HG03175 (cell line): Measurements from ENCODE around the gene MAD2L2.

Source experiments
- ATAC-seq: cut with Tn5 transposase; IDR thresholded peaks from one replicate; pipeline ENCODE4 v1.9.1; 2021; ENCODE audit warnings: mild to moderate bottlenecking, moderate library complexity; ENCODE audit not compliant: unreplicated experiment

MAD2L2 gene

DNA sequence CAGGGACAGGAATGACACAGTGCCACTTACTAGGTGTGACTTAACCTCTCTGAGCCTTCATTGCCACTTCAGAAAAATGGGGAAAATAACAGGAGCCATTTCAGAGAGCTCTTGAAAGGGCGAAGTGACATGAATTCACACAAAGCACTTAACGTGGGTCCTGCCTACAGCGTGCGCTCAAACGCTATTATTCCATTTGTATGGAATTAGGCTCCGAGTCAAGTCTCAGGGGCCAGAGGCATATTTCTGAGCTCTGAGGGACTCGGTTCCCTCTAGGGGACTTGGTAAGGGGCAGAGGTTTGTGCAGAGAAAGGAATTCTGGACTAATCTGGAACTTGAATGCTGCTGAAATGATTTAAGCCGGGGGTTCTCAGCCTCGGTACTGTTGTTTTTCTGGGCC, 24.6 kb upstream of the MAD2L2 start:
- ATAC-seq: no peak

DNA sequence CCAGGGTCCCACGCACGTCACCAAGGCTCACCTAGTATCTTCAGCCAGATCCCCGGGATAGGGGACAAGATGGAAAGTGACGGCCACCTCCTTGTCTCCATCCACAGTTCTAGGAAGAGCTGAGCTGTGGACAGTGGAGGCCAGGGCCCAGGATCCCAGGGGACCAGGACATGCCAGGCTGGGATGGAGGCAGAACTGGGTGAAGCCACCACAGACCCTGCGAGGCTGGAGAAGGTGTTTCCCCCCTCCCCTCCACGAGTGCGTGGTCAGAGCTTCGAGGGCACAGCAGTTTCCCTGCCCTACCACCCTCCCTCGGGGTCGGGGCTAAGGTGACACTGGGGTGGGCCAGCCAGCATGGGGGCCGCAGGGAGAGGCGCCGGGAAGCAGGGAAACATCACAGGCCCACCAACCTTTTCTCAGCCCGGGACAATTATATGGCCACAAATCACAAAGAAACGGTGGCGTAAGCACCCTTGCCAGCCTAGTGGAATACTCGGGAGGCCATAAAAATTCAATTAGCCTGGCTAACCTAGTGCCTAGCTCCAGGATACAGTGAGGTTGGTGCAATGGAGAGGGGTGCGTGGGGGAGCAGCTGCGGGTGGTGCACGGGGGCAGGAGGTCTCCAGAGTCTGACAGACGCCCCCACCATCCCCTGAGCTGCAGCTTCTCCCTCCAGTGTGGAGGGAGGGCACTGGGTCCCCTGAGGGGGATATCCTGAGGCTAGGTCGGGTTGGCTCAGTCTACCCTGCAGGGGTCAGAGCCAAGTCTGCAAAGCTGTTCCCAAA, 23.9 kb upstream of the MAD2L2 start:
- no peak for ATAC-seq

DNA sequence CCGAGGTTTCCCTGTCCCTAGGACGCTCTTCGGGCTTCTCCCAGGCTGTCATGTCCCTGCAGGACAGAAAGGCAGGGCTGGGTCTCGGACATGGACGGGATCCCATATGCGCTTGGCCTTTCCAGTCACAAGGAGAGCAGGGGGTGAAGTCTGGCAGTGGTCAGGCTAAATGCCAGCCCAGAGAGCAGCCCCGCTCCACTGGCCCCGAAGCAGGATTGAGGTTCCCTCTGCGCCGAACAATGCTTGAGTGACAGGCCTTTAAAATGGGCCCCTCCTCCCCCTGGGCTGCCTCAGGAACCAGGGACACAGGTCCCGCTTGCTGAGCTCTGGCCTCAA, 23.2 kb upstream of the MAD2L2 start:
- no peak for ATAC-seq

DNA sequence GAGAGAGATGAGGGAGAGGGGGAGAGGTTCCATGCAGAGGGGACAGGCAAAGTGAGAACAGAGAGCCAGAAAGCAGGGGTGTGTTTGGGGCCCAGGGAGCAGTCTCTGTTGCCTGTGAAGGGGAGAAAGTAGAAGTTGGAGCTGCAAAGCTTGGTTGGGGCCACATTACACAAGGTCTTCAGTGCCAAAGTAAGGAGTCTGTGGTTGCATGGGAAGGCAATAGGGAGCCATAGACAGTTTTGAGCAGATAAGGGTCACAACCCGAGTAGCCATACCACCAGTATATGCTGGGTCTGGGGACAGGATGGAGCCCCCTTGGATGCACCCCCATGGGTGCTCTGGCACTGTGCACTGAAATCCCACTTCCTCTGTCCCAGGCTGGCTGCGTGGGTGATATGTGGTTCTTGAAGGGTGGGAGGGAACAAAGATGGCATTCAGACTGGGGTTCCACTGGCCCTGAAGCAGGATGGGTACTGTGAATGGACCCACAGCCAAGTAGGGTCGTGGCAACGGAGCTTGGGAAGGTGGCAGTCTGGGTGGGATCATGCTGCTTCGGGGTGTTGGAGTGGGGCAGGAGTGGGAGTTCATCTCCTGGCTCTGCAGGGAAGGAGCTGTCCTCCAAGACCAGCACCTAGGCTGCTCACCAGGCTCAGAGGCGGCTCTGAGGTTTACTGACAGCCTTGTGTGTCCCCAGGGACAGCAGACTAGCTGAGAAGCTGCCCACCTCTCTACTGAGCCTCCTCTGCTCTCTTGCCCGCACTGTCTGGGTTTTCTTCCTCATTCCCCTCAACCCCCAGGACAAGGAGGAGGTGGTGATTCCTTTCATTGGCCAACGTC, 22.6 kb upstream of the MAD2L2 start:
- no peak for ATAC-seq

DNA sequence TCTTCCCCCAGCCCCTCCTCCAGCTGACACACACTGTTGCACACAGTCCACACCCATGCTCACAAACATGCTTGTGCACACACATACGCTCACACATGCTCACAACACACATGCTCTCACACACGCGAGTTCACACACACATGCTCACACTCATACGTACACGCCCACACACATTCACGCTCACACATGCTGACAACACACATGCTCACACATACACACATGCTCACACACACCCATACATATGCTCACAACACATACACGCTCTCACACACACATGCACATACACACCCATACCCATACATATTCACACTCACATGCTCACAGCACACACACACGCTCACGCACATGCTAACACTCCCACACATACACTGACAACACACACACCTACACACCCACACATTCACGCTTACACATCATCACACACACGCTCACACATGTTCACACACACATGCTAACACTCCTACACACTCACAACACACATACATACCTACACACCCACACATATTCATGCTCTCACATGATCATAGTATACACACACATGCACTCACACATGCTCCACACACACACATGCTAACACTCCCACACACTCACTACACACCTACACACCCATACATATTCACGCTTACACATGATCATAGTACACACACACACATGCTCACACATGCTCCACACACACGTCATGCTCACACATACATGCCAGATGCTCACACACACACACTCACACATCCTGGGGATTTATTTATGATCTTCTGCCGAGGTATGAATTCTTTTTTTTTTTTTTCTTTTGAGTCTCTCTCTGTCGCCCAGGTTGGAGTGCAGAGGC, 21.2 kb upstream of the MAD2L2 start:
- ATAC-seq: no peak

DNA sequence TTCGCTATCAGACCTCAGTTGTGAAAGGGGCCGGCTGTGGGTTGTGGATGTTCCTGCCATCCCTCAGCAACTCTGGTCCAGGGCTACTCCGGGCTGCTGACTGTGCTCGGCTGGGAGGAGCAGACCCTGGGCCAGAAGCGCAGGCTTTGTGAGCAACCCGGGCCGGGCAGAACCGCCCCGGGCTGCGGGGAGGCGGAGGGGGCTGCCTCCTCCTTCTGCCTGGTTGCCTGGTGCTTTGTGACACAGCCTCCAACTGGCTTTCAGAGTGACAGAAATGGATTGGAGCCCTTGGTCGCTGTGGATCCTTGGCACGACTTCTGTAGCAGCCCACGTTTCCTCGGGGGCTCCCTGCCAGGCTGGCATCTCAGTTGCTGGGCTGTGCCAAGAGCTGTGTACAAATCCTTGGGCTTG, 20.6 kb upstream of the MAD2L2 start:
- ATAC-seq: no peak

DNA sequence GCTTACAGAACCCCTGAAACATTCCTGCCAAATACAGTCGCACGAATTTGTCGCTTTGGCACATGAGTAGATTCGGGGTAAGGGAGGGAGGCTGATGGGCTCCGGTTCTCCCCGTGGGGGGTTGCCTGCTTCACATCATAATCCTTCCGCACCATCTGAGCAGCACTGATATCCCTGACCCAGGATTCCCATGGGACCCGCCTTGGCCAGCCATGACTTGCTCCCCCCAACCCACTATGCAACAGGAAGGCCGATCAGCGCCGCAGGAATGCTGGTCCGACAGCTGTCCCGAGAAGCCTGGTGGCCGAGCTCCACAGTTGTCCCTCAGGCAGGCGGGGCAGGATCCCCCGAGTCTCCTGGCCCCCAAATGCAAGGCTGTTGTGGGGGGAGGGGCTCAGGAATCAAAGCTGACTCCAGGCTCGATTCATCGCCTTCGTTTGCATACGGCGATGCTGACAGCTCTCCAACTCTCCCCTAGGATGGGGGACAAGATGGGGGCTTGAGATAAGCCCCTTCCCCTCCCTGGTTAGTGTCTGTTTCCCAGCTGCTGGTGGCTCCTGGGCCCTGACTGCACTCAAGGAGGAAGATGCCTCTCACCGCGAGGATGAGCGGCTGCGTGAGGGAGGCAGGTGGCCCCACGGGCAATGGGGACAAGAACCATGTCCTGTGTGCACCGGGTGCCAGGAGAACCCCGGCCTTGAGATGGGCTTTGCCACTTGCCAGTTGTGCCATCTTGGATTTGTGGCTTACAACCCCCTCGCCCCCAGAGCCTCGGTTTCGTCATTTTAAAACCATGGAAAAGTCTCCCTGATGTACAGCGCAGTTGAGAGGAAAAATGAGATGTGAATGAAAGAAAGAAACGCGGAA, 19.9 kb upstream of the MAD2L2 start:
- ATAC-seq: no peak

DNA sequence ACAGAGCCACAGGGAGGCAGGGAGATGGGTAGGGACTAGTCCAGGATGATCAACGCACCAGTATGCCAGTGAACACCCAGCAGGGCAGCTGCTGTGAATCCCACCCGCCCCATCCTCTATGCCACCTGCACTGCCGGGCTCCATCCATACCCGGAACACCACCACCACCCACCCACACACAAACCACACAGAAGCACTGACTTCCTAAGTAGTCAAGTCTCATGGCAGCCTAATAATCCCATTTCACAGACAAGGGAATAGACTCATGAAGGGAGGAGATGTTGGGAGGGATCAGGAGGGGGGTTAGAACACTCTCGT, 16.9 kb upstream of the MAD2L2 start:
- no peak for ATAC-seq

DNA sequence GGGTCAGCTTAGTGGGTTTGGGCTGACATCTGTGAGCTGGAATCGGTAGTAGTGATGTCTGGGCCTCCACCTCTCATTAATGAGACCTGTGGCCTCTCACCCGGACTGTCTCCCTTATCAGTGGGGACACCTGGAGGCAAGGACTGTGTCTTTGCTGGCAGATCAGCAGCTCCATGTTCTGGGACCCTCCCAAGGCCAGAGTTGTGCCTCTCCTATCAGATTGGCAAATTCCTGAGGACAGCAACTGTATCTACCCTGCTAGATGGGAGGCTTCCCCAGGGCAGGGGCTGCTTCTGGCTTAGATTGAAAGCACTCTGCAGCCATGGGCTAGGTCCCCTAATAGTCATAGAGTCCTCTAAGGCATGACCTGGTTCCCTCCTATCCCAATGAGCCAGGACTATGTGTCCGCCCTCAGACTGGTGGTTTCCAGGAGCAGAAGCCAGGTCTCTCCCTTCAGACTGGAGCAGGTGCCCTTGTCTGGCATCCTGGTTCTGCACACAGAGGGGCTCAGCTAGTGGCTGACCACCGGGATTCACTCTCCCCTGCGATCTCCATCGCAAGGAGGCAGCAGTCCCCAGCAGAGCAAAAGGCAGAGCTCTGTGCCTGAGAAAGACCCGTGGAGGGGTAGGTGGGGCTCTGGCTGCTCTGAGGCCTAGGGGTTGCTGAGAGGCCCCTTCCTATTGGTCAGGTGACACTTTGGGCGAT, 16.4 kb upstream of the MAD2L2 start:
- ATAC-seq: no peak

DNA sequence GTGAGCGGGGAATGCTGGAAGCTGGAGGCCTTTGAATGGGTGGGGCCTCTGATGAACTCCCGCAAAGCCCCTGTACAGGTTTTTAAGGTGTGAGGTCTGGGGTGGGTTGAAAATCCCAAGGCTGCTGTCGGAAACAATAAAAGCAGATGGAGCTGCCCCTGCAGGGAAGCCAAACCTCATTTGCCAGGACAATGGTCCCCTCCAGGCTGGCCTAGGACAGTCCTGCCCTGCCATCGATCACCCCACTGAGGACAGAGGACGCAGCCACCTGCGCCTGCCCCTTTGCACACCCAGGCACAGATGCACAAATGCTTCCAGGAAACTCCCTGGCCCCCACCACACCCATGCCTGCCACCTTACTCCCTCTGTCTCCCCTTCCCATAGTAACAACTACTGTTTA, 14.9 kb upstream of the MAD2L2 start:
- ATAC-seq: no peak

DNA sequence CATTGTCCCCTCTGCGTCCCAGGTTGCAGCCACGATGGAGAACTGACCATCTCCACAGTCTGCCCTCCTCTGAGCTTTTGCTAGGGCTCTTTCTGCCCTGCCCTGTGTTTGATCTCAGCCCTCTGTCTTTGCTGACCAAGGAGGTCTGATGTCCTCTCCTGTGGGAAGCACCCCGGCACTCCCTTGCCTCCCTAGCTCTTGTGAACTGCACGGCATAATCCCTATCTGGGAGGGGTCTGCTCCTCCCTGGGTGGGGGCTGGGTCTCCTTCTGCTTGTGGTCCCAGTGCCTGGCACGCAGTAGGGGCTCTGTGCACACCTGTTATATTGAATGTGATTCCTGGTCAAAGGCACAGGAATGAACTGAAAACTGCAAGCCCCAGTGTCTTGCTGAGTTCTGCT, 13.0 kb upstream of the MAD2L2 start:
- ATAC-seq: no peak

DNA sequence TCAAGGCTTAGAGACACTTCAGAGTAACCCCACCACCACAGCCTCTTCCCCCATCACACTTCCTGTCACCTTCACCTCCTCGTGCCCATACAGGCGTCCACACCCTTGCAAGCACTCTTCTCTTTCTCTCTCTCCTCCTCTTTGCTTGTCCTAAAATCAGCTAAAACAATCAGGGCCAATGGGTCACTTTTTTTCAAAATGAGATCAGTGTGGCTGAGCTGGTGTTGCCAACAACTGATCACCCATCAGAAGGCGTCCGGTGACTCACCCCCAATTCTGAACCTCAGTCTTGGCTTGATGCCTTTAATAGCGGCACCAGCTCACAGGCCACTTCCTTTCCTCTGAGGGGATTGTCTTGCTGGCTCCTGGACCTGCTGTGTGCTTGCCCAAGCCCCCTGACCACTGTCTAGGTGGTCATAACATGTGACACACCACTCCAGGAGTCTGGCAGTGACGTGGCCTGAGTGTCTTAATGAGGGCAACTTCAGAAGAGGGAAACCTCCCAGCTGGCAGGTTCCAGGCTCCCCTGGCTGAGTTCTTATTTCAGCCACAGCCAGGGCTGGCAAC, 12.2 kb upstream of the MAD2L2 start:
- no peak for ATAC-seq

DNA sequence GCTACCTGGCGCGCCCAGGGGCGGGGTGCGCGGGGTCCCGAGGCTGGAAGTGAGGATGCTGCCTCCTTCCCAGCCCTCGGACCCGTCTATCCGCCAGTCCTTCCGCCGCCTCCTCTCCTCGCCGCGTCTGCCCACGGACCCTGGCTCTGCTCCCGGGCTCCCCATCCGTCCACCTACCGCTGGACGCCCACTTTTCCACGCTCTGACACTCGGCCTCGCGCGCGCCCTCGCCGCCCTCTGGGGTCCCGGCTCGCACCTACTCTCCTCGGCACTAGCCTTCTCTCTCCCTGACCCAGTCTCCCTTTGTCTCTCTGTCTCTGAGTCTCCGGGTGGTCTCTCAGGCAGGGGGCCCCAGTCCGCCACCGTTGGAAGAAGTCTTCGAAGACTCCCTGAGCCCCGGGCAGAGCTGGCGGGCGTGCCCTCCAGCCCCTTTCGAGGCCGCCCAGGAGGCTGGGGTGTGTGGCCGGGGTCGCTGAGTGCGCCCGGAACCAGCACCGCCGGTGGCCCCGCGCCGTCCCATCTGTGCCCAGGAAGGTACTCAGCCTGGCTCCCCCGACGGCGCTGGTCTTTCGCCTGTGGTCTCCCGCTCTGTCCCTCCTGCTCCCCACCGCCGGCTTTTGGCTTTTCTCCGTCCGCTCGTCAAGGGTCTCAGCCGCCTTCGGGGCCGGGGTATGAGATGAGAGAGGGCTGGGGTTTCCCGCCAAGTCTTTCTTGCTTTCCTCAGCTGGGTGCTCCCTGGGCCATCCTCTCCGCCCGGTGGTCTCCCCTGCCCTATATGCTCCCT, 11.2 kb upstream of the MAD2L2 start:
- no peak for ATAC-seq

DNA sequence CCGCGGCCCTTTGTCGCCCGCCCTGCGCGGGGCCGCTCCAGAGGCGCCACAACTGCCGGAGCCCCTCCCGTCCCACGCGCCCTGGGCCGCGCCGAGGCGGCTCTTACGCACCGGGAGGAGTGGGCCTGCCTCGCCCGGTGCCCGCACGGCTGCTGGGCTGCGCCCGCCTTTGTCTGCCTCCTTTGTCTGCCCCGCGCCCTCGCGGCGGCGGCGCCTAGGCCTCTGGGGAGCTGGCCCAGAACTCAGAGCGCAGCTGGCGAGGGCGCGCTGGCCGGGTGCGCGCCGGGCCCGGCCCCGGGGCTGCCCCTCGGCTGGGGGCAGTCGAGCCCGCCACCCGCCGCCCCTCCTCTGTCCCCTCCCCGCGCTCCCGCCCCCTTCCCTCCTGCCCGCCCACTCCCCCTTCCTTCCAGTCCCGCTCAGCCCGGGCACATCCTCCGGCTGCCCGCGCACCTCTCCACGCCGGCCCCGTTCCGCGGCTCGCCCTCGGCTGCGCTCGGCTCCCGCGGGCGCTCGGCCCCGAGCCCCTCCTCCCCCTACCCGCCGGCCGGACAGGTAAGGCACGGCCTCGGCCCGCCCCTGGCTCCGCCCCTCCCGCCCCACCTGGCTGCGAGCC, 10.5 kb upstream of the MAD2L2 start, which contains the start of gene DRAXIN:
TSS of gene DRAXIN (plus strand) at position 409 of the 613 bp plus-strand sequence. CDS start 14,549 bp downstream, outside the sequence.
- no peak for ATAC-seq

DNA sequence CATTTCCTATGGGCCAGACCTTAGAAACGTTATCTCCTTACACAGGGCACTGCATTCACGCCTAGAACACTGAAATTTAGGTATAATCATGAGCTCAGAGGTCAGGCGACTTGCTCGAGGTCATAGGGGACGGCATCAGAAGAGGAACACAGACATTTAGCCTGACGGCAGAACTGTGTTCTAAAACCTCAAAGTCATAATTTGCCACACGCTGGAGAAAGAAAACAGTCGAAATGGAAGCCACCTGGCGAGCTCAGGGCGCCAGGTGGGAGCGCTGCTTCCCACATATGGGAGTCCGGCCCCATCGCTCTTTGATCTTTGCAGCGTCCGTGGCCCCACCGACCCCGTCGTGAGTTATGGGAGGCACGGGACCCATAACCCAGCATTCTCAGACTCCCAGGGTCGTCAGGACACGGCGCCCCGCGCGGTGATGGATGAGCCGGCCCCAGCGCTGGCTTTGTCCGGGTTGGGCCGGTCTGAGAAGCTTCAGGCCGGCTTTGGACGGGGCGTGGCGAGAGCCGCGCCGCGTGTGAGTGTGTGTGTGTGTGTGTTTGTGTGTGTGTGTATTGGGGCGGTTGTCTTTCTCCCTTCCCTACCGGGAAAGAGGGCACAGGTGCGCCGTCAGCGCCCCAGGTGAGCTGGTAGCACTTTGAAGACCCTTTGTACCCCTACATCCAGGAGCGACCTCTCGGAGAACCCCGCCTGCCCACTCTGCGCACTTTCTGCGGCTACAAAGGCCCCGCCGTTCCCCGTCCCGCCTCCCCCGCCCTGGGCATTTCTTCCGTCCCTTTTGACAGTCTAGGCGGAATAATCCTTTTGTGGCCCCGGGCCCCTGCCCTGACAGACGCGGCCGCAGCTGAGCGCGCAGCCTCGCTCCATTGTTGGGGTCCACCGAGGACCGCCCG, 9.7 kb upstream of the MAD2L2 start:
- ATAC-seq: no peak

DNA sequence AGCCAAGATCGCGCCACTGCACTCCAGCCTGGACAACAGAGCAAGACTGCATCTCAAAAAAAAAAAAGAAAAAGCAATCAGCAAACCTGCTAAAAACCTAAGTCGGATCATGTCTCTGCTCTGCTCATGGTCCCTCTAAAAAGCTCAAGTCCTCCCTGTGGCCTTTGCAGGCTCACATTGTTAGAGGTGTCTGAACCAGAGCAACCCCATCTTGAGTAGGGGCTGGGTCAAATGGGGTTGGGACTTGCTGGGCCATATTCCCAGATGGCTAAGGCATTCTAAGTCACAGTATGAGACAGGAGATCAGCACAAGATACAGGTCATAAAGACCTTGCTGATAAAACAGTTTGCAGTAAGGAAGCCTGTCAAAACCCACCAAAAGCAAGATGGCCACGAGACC, 7.6 kb upstream of the MAD2L2 start:
- ATAC-seq: no peak

DNA sequence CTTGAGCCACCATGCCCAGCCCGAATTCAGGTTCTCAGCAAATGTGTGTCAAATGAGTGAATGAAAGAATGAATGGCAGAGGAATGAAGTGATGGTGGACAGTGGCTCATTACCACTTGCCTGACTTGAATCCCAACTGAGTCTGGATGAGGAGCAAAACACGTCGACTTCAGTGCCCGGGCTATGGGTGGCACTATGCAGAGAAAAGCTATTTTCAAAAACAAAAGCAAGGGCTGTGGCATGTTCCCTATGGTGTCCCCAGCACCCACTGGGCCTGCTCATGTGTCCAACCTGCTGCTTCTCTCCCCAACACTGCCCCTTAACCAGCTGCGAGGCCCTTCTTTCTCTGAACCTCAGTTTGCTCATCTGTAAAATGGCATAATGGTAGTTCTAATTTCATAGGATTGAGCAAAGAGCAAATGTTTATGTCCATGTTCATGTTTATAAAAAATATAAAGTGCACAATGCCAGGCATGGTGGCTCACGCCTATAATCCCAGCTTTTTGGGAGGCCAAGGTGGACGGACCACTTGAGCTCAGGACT, 4.3 kb upstream of the MAD2L2 start:
- ATAC-seq: no peak
